SIG-M5 treated with dmso at 0.1 percent for 504 hours (cell line): ENCODE measurements around the gene SLC7A14.

ENCODE experiments used
- DNase-seq: peaks from one replicate; lab custom pipeline; 2025; ENCODE audit not compliant: unreplicated experiment; lab: John Stamatoyannopoulos, UW

SLC7A14 gene

GRCh38 chr3:170499562-170500156 is 86.2 kb downstream of the SLC7A14 start:
- peak; percentile 59 for DNase-seq

- DNase-seq, result no peak
These were observed 88.4 kb downstream of the SLC7A14 start for GRCh38 chr3:170497207-170498095.

- no peak for DNase-seq
These were observed 89.1 kb downstream of the SLC7A14 start for GRCh38 chr3:170496868-170497140.

DNA sequence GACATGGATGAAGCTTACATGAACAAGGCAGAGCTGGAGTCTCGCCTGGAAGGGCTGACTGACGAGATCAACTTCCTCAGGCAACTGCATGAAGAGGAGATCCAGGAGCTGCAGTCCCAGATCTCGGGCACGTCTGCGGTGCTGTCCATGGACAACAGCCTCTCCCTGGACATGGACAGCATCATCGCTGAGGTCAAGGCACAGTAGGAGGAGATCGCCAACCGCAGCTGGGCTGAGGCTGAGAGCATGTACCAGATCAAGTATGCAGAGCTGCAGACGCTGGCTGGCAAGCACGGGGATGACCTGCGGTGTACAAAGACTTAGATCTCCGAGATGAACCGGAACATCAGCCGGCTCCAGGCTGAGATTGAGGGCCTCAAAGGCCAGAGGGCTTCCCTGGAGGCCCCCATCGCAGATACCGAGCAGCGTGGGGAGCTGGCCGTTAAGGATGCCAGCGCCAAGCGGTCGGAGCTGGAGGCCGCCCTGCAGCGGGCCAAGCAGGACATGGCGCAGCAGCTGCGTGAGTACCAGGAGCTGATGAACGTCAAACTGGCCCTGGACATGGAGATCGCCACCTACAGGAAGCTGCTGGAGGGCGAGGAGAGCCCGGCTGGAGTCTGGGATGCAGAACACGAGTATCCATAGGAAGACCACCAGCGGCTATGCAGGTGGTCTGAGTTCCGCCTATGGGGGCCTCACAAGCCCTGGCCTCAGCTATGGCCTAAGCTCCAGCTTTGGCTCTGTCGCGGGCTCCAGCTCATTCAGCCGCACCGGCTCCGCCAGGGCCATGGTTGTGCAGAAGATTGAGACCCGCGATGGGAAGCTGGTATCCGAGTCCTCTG is 89.6 kb downstream of the SLC7A14 start:
- DNase-seq, result no peak

DNA sequence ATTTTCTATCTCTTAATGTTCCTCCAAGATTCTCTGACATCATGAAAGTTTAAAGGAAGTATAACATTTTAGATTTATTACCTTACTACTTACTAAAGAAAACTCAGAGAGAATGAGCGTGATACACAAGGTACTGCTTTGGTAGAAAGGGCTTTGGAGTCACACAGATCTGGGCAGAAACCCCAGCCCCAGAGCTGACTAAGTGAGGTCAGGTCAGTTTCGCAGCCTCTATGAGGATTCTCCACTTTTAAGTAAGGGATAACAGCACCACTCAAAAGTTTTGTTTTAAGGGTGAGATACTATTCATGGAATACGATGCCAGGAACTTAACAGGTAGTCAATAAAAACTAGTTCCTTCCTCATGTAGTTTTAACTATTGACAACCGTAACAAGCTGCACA is 91.1 kb downstream of the SLC7A14 start:
- no peak for DNase-seq

DNA sequence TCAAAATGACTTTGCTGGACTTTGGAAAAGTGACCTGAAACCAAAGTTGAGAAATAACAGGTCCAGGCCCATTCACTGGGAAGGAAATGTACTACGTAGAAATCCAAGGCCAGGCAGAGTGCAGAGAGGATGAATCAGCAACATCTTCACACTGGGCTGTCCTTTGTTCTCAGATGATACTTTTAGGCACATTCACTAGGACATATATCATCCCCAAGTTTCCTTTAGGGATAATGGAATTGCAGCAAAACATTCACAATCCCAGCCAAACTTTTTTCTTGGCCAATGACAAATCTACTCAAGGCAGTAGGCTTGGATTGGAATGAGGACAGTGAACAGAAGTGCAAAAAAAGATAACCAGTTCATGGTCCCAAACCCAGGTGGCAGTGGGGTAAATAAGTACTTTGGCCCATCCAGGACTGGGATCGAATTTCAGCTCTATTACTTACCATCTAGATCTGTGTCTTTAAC is 92.1 kb downstream of the SLC7A14 start:
- DNase-seq, result no peak

GRCh38 chr3:170491901-170492300 is 94.0 kb downstream of the SLC7A14 start:
- no peak for DNase-seq

DNA sequence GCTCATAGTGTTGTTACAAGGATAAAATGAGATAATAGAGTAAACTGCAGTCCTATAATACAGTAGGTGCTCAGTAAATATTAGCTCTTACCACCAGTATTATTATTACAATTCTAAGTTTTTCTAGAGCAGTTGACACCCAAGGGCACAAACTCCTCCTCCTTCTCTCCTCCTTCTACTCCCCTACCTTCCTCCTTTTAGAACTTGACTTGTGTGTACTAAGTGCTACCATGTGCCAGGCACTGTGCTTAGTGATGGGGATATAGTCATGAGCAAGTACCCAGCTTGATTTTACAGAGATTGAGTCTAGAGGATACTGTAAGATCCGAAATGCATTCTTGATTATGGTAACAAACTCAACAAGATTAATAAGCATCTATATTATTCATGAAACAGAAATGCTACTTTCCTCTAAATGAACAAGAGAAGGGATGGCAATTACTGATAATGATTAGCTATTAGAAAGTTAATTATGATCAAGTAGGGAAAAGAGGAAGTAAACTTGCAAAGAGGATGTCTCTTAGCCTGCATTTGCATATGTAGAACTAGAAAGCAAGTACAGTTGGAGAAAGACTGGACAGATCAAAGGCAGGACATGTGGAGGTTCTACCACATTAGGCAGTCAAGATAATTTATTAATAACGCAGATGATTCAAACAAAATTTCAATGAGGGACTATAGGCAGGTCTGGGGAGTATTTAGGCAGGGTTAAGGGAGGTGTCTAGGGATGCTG is 94.9 kb downstream of the SLC7A14 start:
- DNase-seq, result no peak

DNA sequence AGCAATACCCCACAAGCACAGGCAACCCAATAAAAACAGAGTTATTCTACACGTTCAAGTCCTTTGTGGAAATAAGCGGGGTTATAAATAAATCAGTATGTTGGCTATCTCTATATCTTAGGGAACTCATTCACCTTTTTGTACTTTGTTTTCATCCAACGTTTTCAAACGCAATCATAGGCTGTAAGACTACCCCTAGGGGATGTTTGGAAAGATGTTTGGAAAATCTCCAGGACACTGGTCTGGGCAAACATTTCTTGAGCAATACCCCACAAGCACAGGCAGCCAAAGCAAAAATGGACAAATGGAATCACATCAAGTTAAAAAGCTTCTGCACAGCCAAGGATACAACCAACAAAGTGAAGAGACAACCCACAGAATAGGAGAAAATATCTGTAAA is 97.1 kb downstream of the SLC7A14 start:
- no peak for DNase-seq

DNA sequence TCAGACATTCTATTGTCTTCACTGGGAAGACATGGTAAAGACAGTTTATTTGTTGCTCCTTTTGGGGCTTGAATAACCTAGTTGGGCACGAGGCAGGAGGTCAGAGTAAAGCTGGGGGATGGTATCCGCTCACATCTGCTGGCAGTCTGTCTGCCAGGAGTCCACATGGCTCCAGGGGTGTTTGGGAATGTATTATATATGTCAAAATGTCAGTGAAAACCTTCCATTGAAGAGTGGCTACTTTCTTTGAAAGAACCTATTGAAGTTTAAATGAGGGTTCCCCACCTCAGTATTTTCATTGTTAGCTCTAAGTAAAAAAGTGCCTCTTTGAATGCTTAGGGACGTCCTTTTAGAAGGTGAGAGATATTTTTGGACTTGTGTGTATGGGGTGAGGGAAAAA is 98.8 kb downstream of the SLC7A14 start:
- no peak for DNase-seq

DNA sequence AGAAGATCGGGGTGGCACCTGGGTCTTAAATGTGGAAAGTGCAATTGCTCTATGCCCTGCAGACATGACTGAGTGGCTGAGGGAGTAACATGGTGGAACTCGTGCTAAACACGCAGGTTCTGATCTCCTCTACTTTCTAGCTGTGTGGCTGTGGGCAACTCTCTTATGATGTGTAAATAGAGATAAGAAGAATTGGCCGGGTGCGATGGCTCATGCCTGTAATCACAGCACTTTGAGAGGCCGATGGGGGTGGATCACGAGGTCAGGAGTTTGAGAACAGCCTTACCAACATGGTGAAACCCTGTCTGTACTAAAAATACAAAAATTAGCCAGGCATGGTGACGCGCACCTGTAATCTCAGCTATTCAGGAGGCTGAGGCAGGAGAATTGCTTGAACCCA is 99.5 kb downstream of the SLC7A14 start:
- no peak for DNase-seq

GRCh38 chr3:170485696-170486095 is 100.2 kb downstream of the SLC7A14 start:
- DNase-seq, result no peak

DNA sequence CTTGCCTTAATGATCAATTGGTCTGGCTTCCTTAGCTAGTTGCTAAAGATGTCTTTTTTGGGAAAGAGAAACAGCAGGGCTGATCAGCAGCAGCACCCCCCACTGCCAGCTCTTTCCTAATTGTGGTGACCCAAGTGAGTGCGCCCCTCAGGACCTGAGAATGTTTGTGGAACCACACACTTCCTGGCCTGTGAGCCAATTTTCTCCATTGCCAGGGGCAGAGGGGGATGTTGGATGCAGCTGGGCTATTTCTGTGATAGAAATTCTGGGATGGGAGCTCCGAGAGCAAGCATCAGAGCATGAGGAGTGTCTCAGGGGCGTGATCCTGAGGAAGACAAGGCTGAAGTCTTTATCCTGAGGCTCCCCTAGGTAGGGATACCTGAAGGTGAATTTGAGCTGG is 100.6 kb downstream of the SLC7A14 start:
- no peak for DNase-seq

DNA sequence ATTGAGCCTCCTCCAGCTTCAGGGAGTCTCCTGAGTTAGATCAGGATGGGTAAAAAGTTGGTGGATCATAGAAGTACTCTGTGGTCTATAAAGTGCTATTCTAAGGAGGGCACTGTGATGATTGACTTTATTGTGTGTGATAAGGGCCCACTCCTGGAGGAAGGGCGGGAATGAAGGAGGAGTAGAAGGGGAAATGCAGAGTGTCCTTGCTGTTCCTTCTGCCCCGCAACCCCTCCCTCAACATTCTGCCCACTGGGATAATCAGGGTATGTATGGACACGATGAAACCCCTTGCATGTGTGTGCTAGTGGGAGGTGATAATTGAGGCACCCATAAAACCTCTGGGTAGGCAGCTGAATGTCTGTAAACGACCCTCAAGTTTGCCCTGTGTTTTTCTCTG is 101.0 kb downstream of the SLC7A14 start:
- no peak for DNase-seq

- peak; percentile 10 for DNase-seq
These were observed 102.2 kb downstream of the SLC7A14 start for GRCh38 chr3:170483485-170484262.

- no peak for DNase-seq
These were observed 103.7 kb downstream of the SLC7A14 start for GRCh38 chr3:170482199-170482598.

DNA sequence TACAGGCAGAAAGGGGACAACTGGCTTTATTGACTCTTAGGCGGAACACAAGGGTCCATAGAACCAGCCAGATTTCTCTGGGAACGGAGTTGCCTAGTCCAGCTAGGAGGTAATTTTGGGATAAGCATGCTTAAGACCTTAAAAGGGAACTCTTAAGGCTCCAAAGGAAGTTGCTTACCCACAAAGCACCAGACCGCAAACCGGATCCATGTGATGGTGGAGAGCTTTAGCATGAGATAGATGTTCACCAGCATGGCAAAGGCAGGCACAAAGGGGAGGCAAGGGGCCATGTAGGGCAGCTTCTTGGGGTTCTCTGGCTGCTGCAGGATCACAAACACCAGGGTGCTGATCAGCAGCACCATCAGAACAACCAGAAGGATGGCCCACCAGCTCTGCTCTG is 105.8 kb downstream of the SLC7A14 start:
- DNase-seq, result no peak

GRCh38 chr3:170477395-170477794 is 108.5 kb downstream of the SLC7A14 start:
- DNase-seq, result no peak

- DNase-seq, result no peak
These were observed 109.6 kb downstream of the SLC7A14 start for GRCh38 chr3:170476291-170476690.

GRCh38 chr3:170475092-170475685 is 110.7 kb downstream of the SLC7A14 start:
- DNase-seq, result no peak
